HepG2 (cell line): ENCODE measurements around the gene RAD18. TPM values are rescaled to one million over a fixed set of nuclear protein-coding genes. Genes with fewer than 3 reads are reported as not detected.

Source experiments
- ATAC-seq: fragments of 200-7000 bp; cut with Tn5 transposase; 3 replicates; pipeline ENCODE4 v1.9.1; 2020; ENCODE audit warnings: mild to moderate bottlenecking, moderate library complexity
- BruUV-seq: library from RNA; stranded (reverse); fragments of 400-500 nt; replicated peaks from 2 replicates; lab custom pipeline; 2021; lab: Mats Ljungman, UMichigan
- CTCF ChIA-PET: fragments of 300-600 bp; formaldehyde crosslinking; extraction: SDS; loops from one replicate; lab custom pipeline; 2021; ENCODE audit warnings: low total read pairs, inconsistent platforms, low intra/inter-chr PET ratio; lab: Yijun Ruan, JAX
- POLR2A ChIA-PET: fragments of 350-600 bp; sonication (Branson Sonifier 250); formaldehyde crosslinking; loops from one replicate; lab custom pipeline; 2020; ENCODE audit warnings: antibody characterized with exemption, inconsistent platforms; lab: Yijun Ruan, JAX
- DNase-seq: peaks from one replicate; pipeline ENCODE4 v3.0.0-alpha.2; 2015; ENCODE audit warnings: low spot score
- FAIRE-seq: peaks from 3 replicates; lab custom pipeline; 2011; peaks lifted over from hg19 to GRCh38; lab: Jason Lieb, UNC
- H2AFZ ChIP-seq: one replicate; pipeline ENCODE4 v1.6.1; 2011; ENCODE audit warnings: low read length, inconsistent platforms
- H3K27ac ChIP-seq: fragments of 300-600 bp; 3 replicates; pipeline ENCODE4 v1.8.0; 2011; ENCODE audit warnings: mixed run types, mild to moderate bottlenecking, mixed read lengths, low read length, inconsistent platforms; ENCODE audit not compliant: insufficient read depth; ENCODE audit errors: extremely low read length
- H3K27me3 ChIP-seq, 2 experiments: fragments of 200-600 bp in 1 of 2; 2 replicates in 1 of 2; 3 replicates in 1 of 2; pipeline versions ENCODE4 v1.6.0 to v1.8.0; 2011; ENCODE audit warnings: low read length in 2 of 2, mild to moderate bottlenecking in 2 of 2, moderate library complexity in 2 of 2, inconsistent platforms in 1 of 2; ENCODE audit not compliant: insufficient read depth in 2 of 2, control insufficient read depth in 1 of 2
- H3K36me3 ChIP-seq, 2 experiments: fragments of 200-600 bp in 1 of 2; replicated peaks in 1 of 2; 2 replicates in 1 of 2; 3 replicates in 1 of 2; pipeline versions ENCODE4 v1.5.1 to v1.8.0; 2011; ENCODE audit warnings: low read length in 2 of 2, inconsistent platforms in 1 of 2; ENCODE audit not compliant: insufficient read depth in 2 of 2, control insufficient read depth in 1 of 2
- H3K4me1 ChIP-seq: 2 replicates; pipeline ENCODE4 v1.5.1; 2012; ENCODE audit warnings: low read length, inconsistent platforms; ENCODE audit not compliant: insufficient read depth
- H3K4me2 ChIP-seq: 2 replicates; pipeline ENCODE4 v1.6.0; 2011; ENCODE audit warnings: low read depth, low read length, inconsistent platforms
- H3K4me3 ChIP-seq, 3 experiments: fragments of 200-600 bp in 1 of 3; sonication (generic), shearing (Covaris generic) in 1 of 3; replicated peaks in 1 of 3; 2 replicates each; pipeline ENCODE4 v1.5.1; 2011 to 2016; ENCODE audit warnings: low read length in 3 of 3, inconsistent platforms in 2 of 3, low read depth in 2 of 3, mild to moderate bottlenecking in 2 of 3, control low read depth in 1 of 3, mixed read lengths in 1 of 3; ENCODE audit not compliant: insufficient read depth in 1 of 3
- H3K79me2 ChIP-seq: one replicate; pipeline ENCODE4 v1.6.1; 2011; ENCODE audit warnings: low read length, inconsistent platforms; ENCODE audit not compliant: insufficient read depth
- H3K9ac ChIP-seq: 2 replicates; pipeline ENCODE4 v1.6.0; 2011; ENCODE audit warnings: mild to moderate bottlenecking, low read depth, low read length, inconsistent platforms; ENCODE audit not compliant: insufficient read depth
- H3K9me3 ChIP-seq: 2 replicates; pipeline ENCODE4 v1.5.1; 2012; ENCODE audit warnings: mild to moderate bottlenecking, low read length
- H4K20me1 ChIP-seq: 2 replicates; pipeline ENCODE4 v1.6.0; 2011; ENCODE audit warnings: inconsistent platforms, mild to moderate bottlenecking, low read length, moderate library complexity; ENCODE audit not compliant: insufficient read depth
- BRD4 ChIP-seq: sonication (generic); formaldehyde crosslinking; IDR thresholded peaks from 2 replicates; pipeline ENCODE4 v1.4.0; 2020; ENCODE audit warnings: missing genetic modification reagents
- JARID2 ChIP-seq: sonication (generic); formaldehyde crosslinking; IDR thresholded peaks from 2 replicates; pipeline ENCODE4 v1.8.1; 2023; ENCODE audit warnings: missing genetic modification reagents, inconsistent platforms; ENCODE audit not compliant: insufficient replicate concordance
- MXD4 ChIP-seq: IDR thresholded peaks from 2 replicates; pipeline ENCODE4 v1.6.1; 2016; ENCODE audit warnings: mild to moderate bottlenecking, missing biosample characterization, missing genetic modification reagents
- NCOR1 ChIP-seq: fragments of 200-600 bp; sonication (generic); IDR thresholded peaks from 2 replicates; pipeline ENCODE4 v1.7.0; 2017; ENCODE audit warnings: antibody characterized with exemption, low read length, borderline replicate concordance
- ZNF569 ChIP-seq: sonication (generic); formaldehyde crosslinking; IDR thresholded peaks from 2 replicates; pipeline ENCODE4 v1.5.0; 2020; ENCODE audit warnings: mild to moderate bottlenecking, missing genetic modification reagents, moderate library complexity, borderline replicate concordance
- WGBS: methylation state at CpG from one replicate; pipeline ENCODE4 v1.1.6; 2017; ENCODE audit warnings: low lambda C conversion rate; 5-methylcytosine and 5-hydroxymethylcytosine counted together
- in situ Hi-C: cut with HindIII; loops from 2 replicates; pipeline ENCODE4 v1.10.0; 2017; ENCODE audit warnings: low pct_unique_long_range_greater_than_20kb; ENCODE audit not compliant: extremely low pct_ligation_motif_present
- intact Hi-C: fragments of 100-400 bp; cut with micrococcal nuclease; formaldehyde crosslinking; loops from one replicate; pipeline ENCODE4 v1.10.0; 2022; ENCODE audit not compliant: unreplicated experiment
- polyA plus RNA-seq, 8 experiments: library from polyadenylated mRNA; depleted of rRNA in 3 of 8; stranded (reverse) in 7 of 8; unstranded in 1 of 8; fragments of >200 nt; fragmentation: Illumina TruSeq in 4 of 8; extraction: Trizol in 4 of 8; gene quantifications; 2 replicates each; pipeline versions ENCODE4 v1.2.1 to v1.2.3, GENCODE V29; 2011 to 2016; ENCODE audit warnings: low read depth in 4 of 8, missing spikeins in 1 of 8, mixed read lengths in 1 of 8; ENCODE audit not compliant: insufficient read depth in 1 of 8
- total RNA-seq, 5 experiments: library from RNA; depleted of rRNA; stranded (reverse); fragments of >200 nt; fragmentation: Illumina TruSeq; extraction: Trizol; gene quantifications; 2 replicates each; pipeline ENCODE4 v1.2.3, GENCODE V29; 2016; ENCODE audit warnings: low read depth in 1 of 5
- TF ChIP-seq, protein P1 (sequence below): sonication (generic); formaldehyde crosslinking; IDR thresholded peaks from 2 replicates; pipeline ENCODE4 v1.8.0; 2022; ENCODE audit warnings: low read depth, missing genetic modification reagents
- TF ChIP-seq, protein P2 (sequence below): sonication (generic); formaldehyde crosslinking; IDR thresholded peaks from 2 replicates; pipeline ENCODE4 v1.4.0; 2020; ENCODE audit warnings: missing genetic modification reagents

Gene RAD18
- total and polyA plus RNA-seq, 2 of the 13 experiments (the other 11 are each of a cell fraction or from before 2014, with no cell fraction given), result 5.9 to 20.7 TPM

DNA sequence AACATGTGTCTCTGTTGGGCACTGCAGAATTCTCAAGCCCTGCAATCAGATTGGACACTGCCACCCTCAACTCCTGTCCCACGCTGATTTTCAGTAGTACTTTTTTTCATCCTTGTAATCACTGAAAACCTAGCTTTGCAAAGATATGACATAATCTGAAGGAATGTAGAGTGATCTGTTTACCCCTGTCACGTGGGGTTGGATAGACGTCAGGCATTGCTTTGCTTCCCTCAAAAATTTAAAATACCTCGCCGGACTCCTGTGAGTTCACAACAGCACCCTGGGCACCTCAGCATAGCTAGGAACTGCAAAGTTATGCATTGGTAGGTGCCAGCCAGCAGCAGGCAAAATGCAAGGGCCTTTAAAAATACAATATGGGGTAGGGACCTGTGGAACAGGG lies 122.7 kb downstream of the RAD18 start (continued):
- TF ChIP-seq, protein P1, sequence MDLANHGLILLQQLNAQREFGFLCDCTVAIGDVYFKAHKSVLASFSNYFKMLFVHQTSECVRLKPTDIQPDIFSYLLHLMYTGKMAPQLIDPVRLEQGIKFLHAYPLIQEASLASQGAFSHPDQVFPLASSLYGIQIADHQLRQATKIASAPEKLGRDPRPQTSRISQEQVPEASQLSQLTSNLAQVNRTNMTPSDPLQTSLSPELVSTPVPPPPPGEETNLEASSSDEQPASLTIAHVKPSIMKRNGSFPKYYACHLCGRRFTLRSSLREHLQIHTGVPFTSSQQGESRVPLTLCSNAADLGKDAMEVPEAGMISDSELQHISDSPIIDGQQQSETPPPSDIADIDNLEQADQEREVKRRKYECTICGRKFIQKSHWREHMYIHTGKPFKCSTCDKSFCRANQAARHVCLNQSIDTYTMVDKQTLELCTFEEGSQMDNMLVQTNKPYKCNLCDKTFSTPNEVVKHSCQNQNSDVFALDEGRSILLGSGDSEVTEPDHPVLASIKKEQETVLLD (CRISPR knock-in tag), result no peak
- TF ChIP-seq MXD4 (CRISPR knock-in tag), result no peak
- TF ChIP-seq JARID2, result no peak
- TF ChIP-seq, protein P2, sequence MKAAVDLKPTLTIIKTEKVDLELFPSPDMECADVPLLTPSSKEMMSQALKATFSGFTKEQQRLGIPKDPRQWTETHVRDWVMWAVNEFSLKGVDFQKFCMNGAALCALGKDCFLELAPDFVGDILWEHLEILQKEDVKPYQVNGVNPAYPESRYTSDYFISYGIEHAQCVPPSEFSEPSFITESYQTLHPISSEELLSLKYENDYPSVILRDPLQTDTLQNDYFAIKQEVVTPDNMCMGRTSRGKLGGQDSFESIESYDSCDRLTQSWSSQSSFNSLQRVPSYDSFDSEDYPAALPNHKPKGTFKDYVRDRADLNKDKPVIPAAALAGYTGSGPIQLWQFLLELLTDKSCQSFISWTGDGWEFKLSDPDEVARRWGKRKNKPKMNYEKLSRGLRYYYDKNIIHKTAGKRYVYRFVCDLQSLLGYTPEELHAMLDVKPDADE (CRISPR knock-in tag), result no peak
- no peak for TF ChIP-seq BRD4 (CRISPR knock-in tag)

DNA sequence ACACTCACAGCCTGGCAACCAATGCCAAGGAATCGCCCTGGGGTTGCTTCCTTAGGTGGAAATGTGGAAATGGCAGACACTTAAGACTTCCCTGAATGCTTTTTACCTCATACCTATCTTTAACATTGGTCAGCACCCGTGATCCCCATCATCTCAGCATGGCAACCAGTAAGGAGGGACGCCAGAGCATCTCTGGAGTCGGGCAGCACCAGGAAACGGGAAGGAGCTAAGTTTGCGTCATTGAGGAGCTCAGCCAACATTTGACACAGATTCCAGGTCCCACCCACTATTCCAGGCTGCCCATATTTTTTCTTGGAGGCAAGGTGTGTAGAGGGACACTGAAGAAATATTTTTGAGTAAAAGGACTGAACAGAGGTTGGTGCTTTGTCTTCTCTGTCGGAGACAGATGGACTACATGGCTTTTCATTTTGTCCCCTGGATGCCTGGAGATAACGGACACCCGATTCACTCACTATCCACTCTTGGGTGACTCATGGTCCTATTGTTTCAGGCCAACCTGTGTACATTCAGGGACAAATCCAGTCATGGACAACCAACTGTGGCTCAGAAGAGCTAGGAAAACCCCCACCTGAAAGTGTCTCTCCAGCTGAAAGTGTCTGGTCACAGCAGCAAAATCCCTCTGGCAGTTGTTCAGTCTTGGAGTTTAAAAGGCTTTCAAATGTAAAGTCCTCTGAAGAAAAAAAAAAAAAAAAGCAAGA lies 123.5 kb downstream of the RAD18 start:
- CTCF ChIA-PET, result no interaction called here
- no peaks in the 10 kb centered on the region for H4K20me1 ChIP-seq
- in situ Hi-C loops, result no loop called here

More for the DNA sequence above, 123.5 kb downstream of the RAD18 start:
- H3K4me2 ChIP-seq, result no peak overlapping the region
- H3K4me1 ChIP-seq, result no peaks in the 10 kb centered on the region
- no peak for ATAC-seq
- no TSS peak for BruUV-seq
- 72% methylated on average over 8 of the region's 9 CpGs for WGBS
- H3K9me3 ChIP-seq, result no peaks in the 10 kb centered on the region
- TF ChIP-seq NCOR1 (no peak), ZNF569 (no peak)
- no peak for FAIRE-seq
- no peaks in the 10 kb centered on the region for H3K27me3 ChIP-seq
- intact Hi-C loops, result no loop called here
- H3K27ac ChIP-seq, result no peak overlapping the region
- POLR2A ChIA-PET, result no interaction called here
- H3K9ac ChIP-seq, result no peak overlapping the region
- H3K4me3 ChIP-seq, result no peak overlapping the region
- no peak overlapping the region for H2AFZ ChIP-seq
- no peak for DNase-seq
- no peaks in the 10 kb centered on the region for H3K36me3 ChIP-seq
- H3K79me2 ChIP-seq, result no peaks in the 10 kb centered on the region
